ENCODE data around the gene TXNDC16.
A peak's percentile ranks its signal among the peaks of the same experiment; 100 is the strongest.
"Not testable (repeated sequence)": the region's sequence is repeated elsewhere in the genome, so short reads cannot be mapped to it uniquely, and the experiment has no call there.

Gene TXNDC16

GRCh38 chr14:52589646-52590045, 37.3 kb upstream of the TXNDC16 start:
- no peak for TF ChIP-seq SCRT1 (tag by site-specific recombination; IDR thresholded peaks at IDR 0.05; ENCODE audit: borderline replicate concordance)
- peak; percentile 69 for TF ChIP-seq ZNF629 (tag by site-specific recombination; IDR thresholded peaks at IDR 0.05)
- TF ChIP-seq ZNF549 (tag by site-specific recombination; IDR thresholded peaks at IDR 0.05), result no peak
- no peak for TF ChIP-seq ZBTB7A (tag by site-specific recombination; IDR thresholded peaks at IDR 0.05; ENCODE audit: low read depth)
- no peak for TF ChIP-seq ZBTB44 (tag by site-specific recombination; IDR thresholded peaks at IDR 0.05)
- TF ChIP-seq ZNF785 (tag by site-specific recombination; IDR thresholded peaks at IDR 0.05), result no peak
- TF ChIP-seq ZBTB21 (tag by site-specific recombination; IDR thresholded peaks at IDR 0.05), result peak; percentile 61; the same call in 1 of the 2 replicates
- 0 out of 2 replicates have a peak, but pooled peaks have one; percentile 26 for TF ChIP-seq YY2 (tag by site-specific recombination; IDR thresholded peaks at IDR 0.05)
- POLR2A ChIA-PET, result no interaction called here

GRCh38 chr14:52583544-52583943, 31.2 kb upstream of the TXNDC16 start:
- ChIA-PET CTCF (no interaction called here), POLR2A (interaction anchor here (1.4 kb wide), 1 partner anchor 31 kb away, joined by 4 read pairs; the partner anchor contains the start of genes GPR137C and TXNDC16)
- no peak overlapping the region for H3K27ac ChIP-seq (ENCODE audit: extremely low read depth, low read depth, low read length)
- H3K4me3 ChIP-seq (ENCODE audit: low read depth, low read length), result no peak overlapping the region
- H3K9me3 ChIP-seq (ENCODE audit: control insufficient read depth, insufficient read depth, low read depth, low read length), result no peaks in the 10 kb centered on the region
- TF ChIP-seq ZNF555 (tag by site-specific recombination; conservative IDR thresholded peaks at IDR 0.05), result no peak
- 0 out of 2 replicates have a peak, but pooled peaks have one; percentile 16 for TF ChIP-seq SP7 (tag by site-specific recombination; IDR thresholded peaks at IDR 0.05)
- TF ChIP-seq ZNF777 (tag by site-specific recombination; IDR thresholded peaks at IDR 0.05; ENCODE audit: borderline replicate concordance), result no peak
- no peaks in the 10 kb centered on the region for H3K36me3 ChIP-seq (ENCODE audit: control insufficient read depth in 2 of 2, insufficient read depth in 1 of 2, low read length in 2 of 2)
- no peaks in the 10 kb centered on the region for H3K4me1 ChIP-seq (ENCODE audit: control insufficient read depth, insufficient read depth, low read length)

More at GRCh38 chr14:52589646-52590045, 37.3 kb upstream of the TXNDC16 start:
- H3K4me3 ChIP-seq (ENCODE audit: low read depth, low read length), result no peak overlapping the region
- CTCF ChIA-PET, result no interaction called here
- H3K4me1 ChIP-seq (ENCODE audit: control insufficient read depth, insufficient read depth, low read length), result no peaks in the 10 kb centered on the region
- no peaks in the 10 kb centered on the region for H3K36me3 ChIP-seq (ENCODE audit: control insufficient read depth in 2 of 2, insufficient read depth in 1 of 2, low read length in 2 of 2)
- H3K27ac ChIP-seq (ENCODE audit: extremely low read depth, low read depth, low read length), result no peak overlapping the region
- no peaks in the 10 kb centered on the region for H3K9me3 ChIP-seq (ENCODE audit: control insufficient read depth, insufficient read depth, low read depth, low read length)

- TF ChIP-seq ZNF133 (tag by site-specific recombination; IDR thresholded peaks at IDR 0.05) (no peak), ZNF354C (tag by site-specific recombination; IDR thresholded peaks at IDR 0.05; ENCODE audit: borderline replicate concordance, low read depth) (no peak), ZBTB10 (tag by site-specific recombination; IDR thresholded peaks at IDR 0.05) (no peak), ZNF747 (tag by site-specific recombination; IDR thresholded peaks at IDR 0.05) (no peak), ZNF596 (tag by site-specific recombination; IDR thresholded peaks at IDR 0.05) (no peak)
- Histone ChIP-seq H3K36me3 (ENCODE audit: control insufficient read depth in 2 of 2, insufficient read depth in 1 of 2, low read length in 2 of 2) (no peaks in the 10 kb centered on the region), H3K27ac (ENCODE audit: extremely low read depth, low read depth, low read length) (no peak overlapping the region), H3K4me1 (ENCODE audit: control insufficient read depth, insufficient read depth, low read length) (no peaks in the 10 kb centered on the region), H3K4me3 (ENCODE audit: low read depth, low read length) (no peak overlapping the region), H3K9me3 (ENCODE audit: control insufficient read depth, insufficient read depth, low read depth, low read length) (no peaks in the 10 kb centered on the region)
- CTCF ChIA-PET, result interaction anchor here (0.7 kb wide), 1 partner anchor 16 kb away, joined by 3 read pairs; no protein-coding TSS in a partner anchor
- POLR2A ChIA-PET, result no interaction called here
Observed at GRCh38 chr14:52575858-52576257, 23.6 kb upstream of the TXNDC16 start.

GRCh38 chr14:52568454-52568853, 16.1 kb upstream of the TXNDC16 start:
- H3K4me3 ChIP-seq (ENCODE audit: low read depth, low read length); POLR2A ChIA-PET; H3K9me3 ChIP-seq (ENCODE audit: control insufficient read depth, insufficient read depth, low read depth, low read length); H3K36me3 ChIP-seq (ENCODE audit: control insufficient read depth in 2 of 2, insufficient read depth in 1 of 2, low read length in 2 of 2); H3K4me1 ChIP-seq (ENCODE audit: control insufficient read depth, insufficient read depth, low read length); H3K27ac ChIP-seq (ENCODE audit: extremely low read depth, low read depth, low read length): not testable (repeated sequence)
- CTCF ChIA-PET, result interaction anchor here (0.7 kb wide), 1 partner anchor 50 kb away, joined by 3 read pairs; no protein-coding TSS in a partner anchor

Measured in HEK293 (cell line).